ENCODE measurements around the gene PROM1. TPM values are rescaled to one million over a fixed set of nuclear protein-coding genes. Genes with fewer than 3 reads are reported as not detected.

The PROM1 gene
- total RNA-seq, 1 experiment from 2014 or later: 196 TPM

DNA sequence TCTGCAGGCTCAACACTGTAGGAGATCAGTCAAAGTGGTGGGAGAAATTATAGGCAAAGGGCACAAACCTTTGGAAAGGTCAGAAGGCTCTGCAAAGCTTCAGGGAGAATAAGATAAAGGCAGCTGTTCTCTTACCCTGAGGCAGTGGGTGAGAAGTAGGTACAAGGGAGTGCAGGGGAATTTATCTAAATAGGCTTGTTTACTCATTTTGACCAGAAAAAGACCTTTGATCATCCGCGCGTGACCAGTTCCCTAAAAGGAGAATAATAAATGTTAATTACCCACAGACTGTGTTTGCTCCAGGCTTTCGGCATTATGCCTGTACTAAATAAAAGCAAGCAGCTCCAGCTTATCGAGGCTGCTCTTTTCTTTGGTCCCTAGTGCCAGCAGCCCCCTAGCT is 130.2 kb downstream of the PROM1 start:
- Mint-ChIP-seq H3K36me3 (ENCODE audit: insufficient read depth, unreplicated experiment) (no peaks in the 10 kb centered on the region), H3K27ac (ENCODE audit: unreplicated experiment) (no peak overlapping the region), H3K4me3 (ENCODE audit: unreplicated experiment) (no peak overlapping the region), H3K27me3 (ENCODE audit: insufficient read depth, unreplicated experiment) (no peaks in the 10 kb centered on the region), H3K4me1 (ENCODE audit: low read depth, unreplicated experiment) (peaks cover 5% of the 10 kb centered on the region), H3K9me3 (ENCODE audit: unreplicated experiment) (peaks cover 11% of the 10 kb centered on the region)
- Histone ChIP-seq H3K36me3 (ENCODE audit: control insufficient read depth, insufficient read depth, low read length) (no peaks in the 10 kb centered on the region), H3K4me3 (ENCODE audit: low read depth, low read length) (no peak overlapping the region), H3K27me3 (replicated peaks; ENCODE audit: control insufficient read depth, insufficient read depth, low read length) (no peaks in the 10 kb centered on the region), H3K9me3 (peaks cover 21% of the 10 kb centered on the region), H3K4me1 (peaks cover 8% of the 10 kb centered on the region; the same call in 1 of the 2 replicates)
- CTCF ChIA-PET: interaction anchor here (1.2 to 1.8 kb wide), 2 partner anchors 71 to 148 kb away, joined by 4 to 9 read pairs; no protein-coding TSS in a partner anchor
- TF ChIP-seq CTCF (IDR thresholded peaks at IDR 0.05; ENCODE audit: insufficient read depth in 1 of 2, low read depth in 1 of 2, low read length in 1 of 2, severe bottlenecking in 1 of 2, unreplicated experiment in 1 of 2): no peak
- no TSS peak for BruUV-seq (replicated peaks)
- intact Hi-C loops (cut with micrococcal nuclease; ENCODE audit: unreplicated experiment): no loop called here
- POLR2A ChIA-PET: no interaction called here
- DNase-seq: peak in 1 of 2 experiments; percentile 50

GRCh38 chr4:15951781-15952180 is 132.0 kb downstream of the PROM1 start:
- H3K27me3 Mint-ChIP-seq (ENCODE audit: insufficient read depth, unreplicated experiment): no peaks in the 10 kb centered on the region
- no TSS peak for BruUV-seq (replicated peaks)
- H3K4me1 ChIP-seq: peaks cover 8% of the 10 kb centered on the region; the same call in 1 of the 2 replicates
- H3K36me3 Mint-ChIP-seq (ENCODE audit: insufficient read depth, unreplicated experiment): no peaks in the 10 kb centered on the region
- no peaks in the 10 kb centered on the region for H3K27me3 ChIP-seq (replicated peaks; ENCODE audit: control insufficient read depth, insufficient read depth, low read length)
- H3K9me3 Mint-ChIP-seq (ENCODE audit: unreplicated experiment): peaks cover 11% of the 10 kb centered on the region
- no peak overlapping the region for H3K4me3 Mint-ChIP-seq (ENCODE audit: unreplicated experiment)
- no peak for DNase-seq
- intact Hi-C loops (cut with micrococcal nuclease; ENCODE audit: unreplicated experiment): no loop called here
- H3K27ac Mint-ChIP-seq (ENCODE audit: unreplicated experiment): no peak overlapping the region
- no peak for TF ChIP-seq CTCF (IDR thresholded peaks at IDR 0.05; ENCODE audit: insufficient read depth in 1 of 2, low read depth in 1 of 2, low read length in 1 of 2, severe bottlenecking in 1 of 2, unreplicated experiment in 1 of 2)
- no peak overlapping the region for H3K4me3 ChIP-seq (ENCODE audit: low read depth, low read length)
- CTCF ChIA-PET: no interaction called here
- POLR2A ChIA-PET: no interaction called here
- H3K9me3 ChIP-seq: peaks cover 21% of the 10 kb centered on the region
- H3K4me1 Mint-ChIP-seq (ENCODE audit: low read depth, unreplicated experiment): peaks cover 5% of the 10 kb centered on the region
- no peaks in the 10 kb centered on the region for H3K36me3 ChIP-seq (ENCODE audit: control insufficient read depth, insufficient read depth, low read length)

DNA sequence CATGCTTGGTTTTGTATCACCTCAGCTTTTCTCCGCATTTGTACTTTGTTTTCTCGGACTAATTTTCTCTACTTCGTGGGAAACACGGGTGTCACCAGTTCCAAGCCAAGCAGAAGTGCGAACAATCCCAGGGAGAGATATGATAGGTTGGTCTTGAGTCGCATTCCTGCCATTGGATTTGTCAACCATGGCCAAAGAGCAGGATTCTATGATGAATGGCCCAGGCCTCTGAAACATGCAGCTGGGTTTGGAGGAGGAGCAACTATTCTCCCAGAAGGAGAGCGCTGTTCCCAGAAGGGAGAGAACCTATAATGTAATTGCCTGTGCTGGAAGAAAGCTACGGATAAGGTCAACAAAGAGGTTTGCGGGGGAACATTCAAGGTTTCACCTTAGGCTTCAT is 135.0 kb downstream of the PROM1 start:
- no peaks in the 10 kb centered on the region for H3K4me1 Mint-ChIP-seq (ENCODE audit: low read depth, unreplicated experiment)
- no peaks in the 10 kb centered on the region for H3K27me3 Mint-ChIP-seq (ENCODE audit: insufficient read depth, unreplicated experiment)
- CTCF ChIA-PET: no interaction called here
- no peaks in the 10 kb centered on the region for H3K36me3 Mint-ChIP-seq (ENCODE audit: insufficient read depth, unreplicated experiment)
- no peak overlapping the region for H3K27ac Mint-ChIP-seq (ENCODE audit: unreplicated experiment)
- no peak overlapping the region for H3K4me3 ChIP-seq (ENCODE audit: low read depth, low read length)
- no TSS peak for BruUV-seq (replicated peaks)
- peaks cover 8% of the 10 kb centered on the region for H3K9me3 ChIP-seq
- no peaks in the 10 kb centered on the region for H3K36me3 ChIP-seq (ENCODE audit: control insufficient read depth, insufficient read depth, low read length)
- no peaks in the 10 kb centered on the region for H3K27me3 ChIP-seq (replicated peaks; ENCODE audit: control insufficient read depth, insufficient read depth, low read length)
- no peak for TF ChIP-seq CTCF (IDR thresholded peaks at IDR 0.05; ENCODE audit: insufficient read depth in 1 of 2, low read depth in 1 of 2, low read length in 1 of 2, severe bottlenecking in 1 of 2, unreplicated experiment in 1 of 2)
- H3K9me3 Mint-ChIP-seq (ENCODE audit: unreplicated experiment): no peaks in the 10 kb centered on the region
- intact Hi-C loops (cut with micrococcal nuclease; ENCODE audit: unreplicated experiment): no loop called here
- no peak for DNase-seq
- POLR2A ChIA-PET: no interaction called here
- H3K4me1 ChIP-seq: peaks cover 10% of the 10 kb centered on the region; the same call in 1 of the 2 replicates
- no peak overlapping the region for H3K4me3 Mint-ChIP-seq (ENCODE audit: unreplicated experiment)
